ENCODE data around the gene CH25H.
"Not testable (repeated sequence)": the region's sequence is repeated elsewhere in the genome, so short reads cannot be mapped to it uniquely, and the experiment has no call there.

CH25H gene

GRCh38 chr10:89191301-89191700, 15.8 kb downstream of the CH25H start:
- H3K27me3 ChIP-seq (ENCODE audit: insufficient read depth, low read length); H3K36me3 ChIP-seq (ENCODE audit: insufficient read depth, low read length); H3K9ac ChIP-seq (ENCODE audit: low read depth, low read length); H3K27ac ChIP-seq (ENCODE audit: low read depth, low read length); H3K4me3 ChIP-seq (ENCODE audit: low read length); H3K4me1 ChIP-seq (ENCODE audit: insufficient read depth, low read length); H3K9me3 ChIP-seq (ENCODE audit: insufficient read depth, low read depth, low read length): not testable (repeated sequence)
- WGBS, result 97% methylated on average over 3 of the region's 3 CpGs

- Histone ChIP-seq H3K4me1 (ENCODE audit: insufficient read depth, low read length) (no peaks in the 10 kb centered on the region), H3K27ac (ENCODE audit: low read depth, low read length) (no peak overlapping the region), H3K36me3 (ENCODE audit: insufficient read depth, low read length) (no peaks in the 10 kb centered on the region), H3K9ac (ENCODE audit: low read depth, low read length) (no peak overlapping the region), H3K27me3 (ENCODE audit: insufficient read depth, low read length) (no peaks in the 10 kb centered on the region), H3K4me3 (ENCODE audit: low read length) (no peak overlapping the region), H3K9me3 (ENCODE audit: insufficient read depth, low read depth, low read length) (no peaks in the 10 kb centered on the region)
- 100% methylated on average over 1 of the region's 2 CpGs for WGBS
Observed at GRCh38 chr10:89189211-89189734, 17.8 kb downstream of the CH25H start.

- no peaks in the 10 kb centered on the region for H3K9me3 ChIP-seq (ENCODE audit: insufficient read depth, low read depth, low read length)
- H3K9ac ChIP-seq (ENCODE audit: low read depth, low read length), result no peak overlapping the region
- no peaks in the 10 kb centered on the region for H3K36me3 ChIP-seq (ENCODE audit: insufficient read depth, low read length)
- no peak overlapping the region for H3K4me3 ChIP-seq (ENCODE audit: low read length)
- H3K4me1 ChIP-seq (ENCODE audit: insufficient read depth, low read length), result no peaks in the 10 kb centered on the region
- H3K27ac ChIP-seq (ENCODE audit: low read depth, low read length), result no peak overlapping the region
- no peaks in the 10 kb centered on the region for H3K27me3 ChIP-seq (ENCODE audit: insufficient read depth, low read length)
Observed at GRCh38 chr10:89185658-89186057, 21.5 kb downstream of the CH25H start.

GRCh38 chr10:89184638-89185037, 22.5 kb downstream of the CH25H start:
- Histone ChIP-seq H3K9me3 (ENCODE audit: insufficient read depth, low read depth, low read length) (no peaks in the 10 kb centered on the region), H3K9ac (ENCODE audit: low read depth, low read length) (no peak overlapping the region), H3K27me3 (ENCODE audit: insufficient read depth, low read length) (no peaks in the 10 kb centered on the region), H3K4me3 (ENCODE audit: low read length) (no peak overlapping the region), H3K4me1 (ENCODE audit: insufficient read depth, low read length) (no peaks in the 10 kb centered on the region), H3K36me3 (ENCODE audit: insufficient read depth, low read length) (no peaks in the 10 kb centered on the region), H3K27ac (ENCODE audit: low read depth, low read length) (no peak overlapping the region)
- 91% methylated on average over 3 of the region's 3 CpGs for WGBS

GRCh38 chr10:89183571-89183970, 23.5 kb downstream of the CH25H start:
- Histone ChIP-seq H3K36me3 (ENCODE audit: insufficient read depth, low read length) (no peaks in the 10 kb centered on the region), H3K4me3 (ENCODE audit: low read length) (no peak overlapping the region), H3K9ac (ENCODE audit: low read depth, low read length) (no peak overlapping the region), H3K4me1 (ENCODE audit: insufficient read depth, low read length) (no peaks in the 10 kb centered on the region), H3K9me3 (ENCODE audit: insufficient read depth, low read depth, low read length) (no peaks in the 10 kb centered on the region), H3K27ac (ENCODE audit: low read depth, low read length) (no peak overlapping the region), H3K27me3 (ENCODE audit: insufficient read depth, low read length) (no peaks in the 10 kb centered on the region)

GRCh38 chr10:89182894-89183293, 24.2 kb downstream of the CH25H start:
- WGBS, result 96% methylated on average over 2 of the region's 2 CpGs
- H3K4me3 ChIP-seq (ENCODE audit: low read length), result no peak overlapping the region
- no peaks in the 10 kb centered on the region for H3K36me3 ChIP-seq (ENCODE audit: insufficient read depth, low read length)
- H3K27ac ChIP-seq (ENCODE audit: low read depth, low read length), result no peak overlapping the region
- H3K4me1 ChIP-seq (ENCODE audit: insufficient read depth, low read length), result no peaks in the 10 kb centered on the region
- no peaks in the 10 kb centered on the region for H3K9me3 ChIP-seq (ENCODE audit: insufficient read depth, low read depth, low read length)
- no peaks in the 10 kb centered on the region for H3K27me3 ChIP-seq (ENCODE audit: insufficient read depth, low read length)
- H3K9ac ChIP-seq (ENCODE audit: low read depth, low read length), result no peak overlapping the region

GRCh38 chr10:89175816-89176215, 31.3 kb downstream of the CH25H start:
- no peaks in the 10 kb centered on the region for H3K9me3 ChIP-seq (ENCODE audit: insufficient read depth, low read depth, low read length)
- H3K27ac ChIP-seq (ENCODE audit: low read depth, low read length), result no peak overlapping the region
- H3K9ac ChIP-seq (ENCODE audit: low read depth, low read length), result no peak overlapping the region
- peaks cover 17% of the 10 kb centered on the region for H3K4me1 ChIP-seq (ENCODE audit: insufficient read depth, low read length)
- H3K27me3 ChIP-seq (ENCODE audit: insufficient read depth, low read length), result no peaks in the 10 kb centered on the region
- no peak overlapping the region for H3K4me3 ChIP-seq (ENCODE audit: low read length)
- H3K36me3 ChIP-seq (ENCODE audit: insufficient read depth, low read length), result no peaks in the 10 kb centered on the region

- Histone ChIP-seq H3K36me3 (ENCODE audit: insufficient read depth, low read length) (no peaks in the 10 kb centered on the region), H3K4me1 (ENCODE audit: insufficient read depth, low read length) (peaks cover 17% of the 10 kb centered on the region), H3K4me3 (ENCODE audit: low read length) (no peak overlapping the region), H3K27me3 (ENCODE audit: insufficient read depth, low read length) (no peaks in the 10 kb centered on the region), H3K9ac (ENCODE audit: low read depth, low read length) (no peak overlapping the region), H3K9me3 (ENCODE audit: insufficient read depth, low read depth, low read length) (no peaks in the 10 kb centered on the region), H3K27ac (ENCODE audit: low read depth, low read length) (no peak overlapping the region; the same call in 1 of the 2 replicates)
Observed at GRCh38 chr10:89173075-89173474, 34.0 kb downstream of the CH25H start.

GRCh38 chr10:89171996-89172395, 35.1 kb downstream of the CH25H start:
- H3K27me3 ChIP-seq (ENCODE audit: insufficient read depth, low read length), result no peaks in the 10 kb centered on the region
- peaks cover 17% of the 10 kb centered on the region for H3K4me1 ChIP-seq (ENCODE audit: insufficient read depth, low read length)
- no peak overlapping the region for H3K27ac ChIP-seq (ENCODE audit: low read depth, low read length)
- H3K9me3 ChIP-seq (ENCODE audit: insufficient read depth, low read depth, low read length), result no peaks in the 10 kb centered on the region
- H3K9ac ChIP-seq (ENCODE audit: low read depth, low read length), result no peak overlapping the region
- H3K36me3 ChIP-seq (ENCODE audit: insufficient read depth, low read length), result no peaks in the 10 kb centered on the region
- 95% methylated on average over 4 of the region's 4 CpGs for whole genome bisulfite sequencing
- H3K4me3 ChIP-seq (ENCODE audit: low read length), result no peak overlapping the region

- no peaks in the 10 kb centered on the region for H3K27me3 ChIP-seq (ENCODE audit: insufficient read depth, low read length)
- 87% methylated on average over 2 of the region's 2 CpGs for WGBS
Observed at GRCh38 chr10:89171263-89171872, 35.7 kb downstream of the CH25H start.

GRCh38 chr10:89168354-89168900, 38.7 kb downstream of the CH25H start:
- WGBS, result 83% methylated on average over 9 of the region's 9 CpGs

More at GRCh38 chr10:89171263-89171872, 35.7 kb downstream of the CH25H start:
- Histone ChIP-seq H3K36me3 (ENCODE audit: insufficient read depth, low read length) (no peaks in the 10 kb centered on the region), H3K9ac (ENCODE audit: low read depth, low read length) (no peak overlapping the region), H3K4me1 (ENCODE audit: insufficient read depth, low read length) (peaks cover 17% of the 10 kb centered on the region), H3K9me3 (ENCODE audit: insufficient read depth, low read depth, low read length) (no peaks in the 10 kb centered on the region), H3K4me3 (ENCODE audit: low read length) (no peak overlapping the region), H3K27ac (ENCODE audit: low read depth, low read length) (no peak overlapping the region)

GRCh38 chr10:89167915-89168314, 39.2 kb downstream of the CH25H start:
- no peaks in the 10 kb centered on the region for H3K36me3 ChIP-seq (ENCODE audit: insufficient read depth, low read length)
- H3K27me3 ChIP-seq (ENCODE audit: insufficient read depth, low read length), result no peaks in the 10 kb centered on the region
- H3K9ac ChIP-seq (ENCODE audit: low read depth, low read length), result no peak overlapping the region
- no peak overlapping the region for H3K27ac ChIP-seq (ENCODE audit: low read depth, low read length)
- H3K9me3 ChIP-seq (ENCODE audit: insufficient read depth, low read depth, low read length), result no peaks in the 10 kb centered on the region
- peaks cover 12% of the 10 kb centered on the region for H3K4me1 ChIP-seq (ENCODE audit: insufficient read depth, low read length)
- H3K4me3 ChIP-seq (ENCODE audit: low read length), result no peak overlapping the region

More at GRCh38 chr10:89168354-89168900, 38.7 kb downstream of the CH25H start:
- H3K27ac ChIP-seq (ENCODE audit: low read depth, low read length); H3K9ac ChIP-seq (ENCODE audit: low read depth, low read length); H3K27me3 ChIP-seq (ENCODE audit: insufficient read depth, low read length); H3K4me3 ChIP-seq (ENCODE audit: low read length); H3K36me3 ChIP-seq (ENCODE audit: insufficient read depth, low read length); H3K9me3 ChIP-seq (ENCODE audit: insufficient read depth, low read depth, low read length): not testable (repeated sequence)
- peaks cover 17% of the 10 kb centered on the region for H3K4me1 ChIP-seq (ENCODE audit: insufficient read depth, low read length)

Measured in HUES64 (cell line).